Fibroblast of villous mesenchyme (primary cell): ENCODE measurements around the gene BRCA2. TPM values are rescaled to one million over a fixed set of nuclear protein-coding genes. Genes with fewer than 3 reads are reported as not detected.
A peak's percentile ranks its signal among the peaks of the same experiment; 100 is the strongest.

Experiments
- DNase-seq: peaks from one replicate; pipeline ENCODE4 v3.0.0-alpha.2; 2010; ENCODE audit warnings: low read depth
- H3K4me3 ChIP-seq: 2 replicates; pipeline ENCODE4 v1.5.1; 2011; ENCODE audit warnings: low read depth, mild to moderate bottlenecking, low read length
- small RNA-seq: library from RNA; depleted of rRNA; stranded (forward); fragments of <200 nt; gene quantifications from one replicate; pipeline ENCODE3, GENCODE V24; 2012
- total RNA-seq: library from RNA; depleted of rRNA; stranded (reverse); fragments of >200 nt; gene quantifications from 2 replicates; pipeline ENCODE4 v1.2.3, GENCODE V29; 2012
- TF ChIP-seq, protein P1 (sequence below): IDR thresholded peaks from 2 replicates; pipeline ENCODE4 v1.5.1; 2012; ENCODE audit warnings: low read depth, mild to moderate bottlenecking, low read length; ENCODE audit not compliant: insufficient read depth

BRCA2 gene
- total RNA-seq, 1 donor = 10.4 TPM

DNA sequence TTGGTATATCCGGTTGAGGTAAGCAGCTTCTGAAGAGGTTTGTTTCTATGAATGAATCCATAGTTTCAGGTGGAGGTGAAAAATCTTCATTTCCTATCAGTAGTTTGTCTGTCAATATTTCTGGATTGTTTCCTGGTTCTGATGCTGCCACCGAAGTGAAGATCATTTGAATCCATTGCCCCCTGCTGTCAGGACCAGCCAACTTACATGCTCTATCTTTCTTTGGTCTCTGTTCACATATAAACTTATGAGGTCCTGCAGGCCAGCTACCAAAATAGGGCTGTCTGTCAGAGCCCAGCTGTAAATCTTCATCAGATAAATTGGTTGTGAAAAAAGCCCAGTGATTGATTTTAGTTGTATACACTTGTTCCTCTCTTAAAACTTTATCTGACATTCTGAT is 127.8 kb downstream of the BRCA2 start:
- H3K4me3 ChIP-seq = no peak overlapping the region
- TF ChIP-seq, protein P1, sequence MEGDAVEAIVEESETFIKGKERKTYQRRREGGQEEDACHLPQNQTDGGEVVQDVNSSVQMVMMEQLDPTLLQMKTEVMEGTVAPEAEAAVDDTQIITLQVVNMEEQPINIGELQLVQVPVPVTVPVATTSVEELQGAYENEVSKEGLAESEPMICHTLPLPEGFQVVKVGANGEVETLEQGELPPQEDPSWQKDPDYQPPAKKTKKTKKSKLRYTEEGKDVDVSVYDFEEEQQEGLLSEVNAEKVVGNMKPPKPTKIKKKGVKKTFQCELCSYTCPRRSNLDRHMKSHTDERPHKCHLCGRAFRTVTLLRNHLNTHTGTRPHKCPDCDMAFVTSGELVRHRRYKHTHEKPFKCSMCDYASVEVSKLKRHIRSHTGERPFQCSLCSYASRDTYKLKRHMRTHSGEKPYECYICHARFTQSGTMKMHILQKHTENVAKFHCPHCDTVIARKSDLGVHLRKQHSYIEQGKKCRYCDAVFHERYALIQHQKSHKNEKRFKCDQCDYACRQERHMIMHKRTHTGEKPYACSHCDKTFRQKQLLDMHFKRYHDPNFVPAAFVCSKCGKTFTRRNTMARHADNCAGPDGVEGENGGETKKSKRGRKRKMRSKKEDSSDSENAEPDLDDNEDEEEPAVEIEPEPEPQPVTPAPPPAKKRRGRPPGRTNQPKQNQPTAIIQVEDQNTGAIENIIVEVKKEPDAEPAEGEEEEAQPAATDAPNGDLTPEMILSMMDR = peak; percentile 53
- peak; percentile 49 for DNase-seq

DNA sequence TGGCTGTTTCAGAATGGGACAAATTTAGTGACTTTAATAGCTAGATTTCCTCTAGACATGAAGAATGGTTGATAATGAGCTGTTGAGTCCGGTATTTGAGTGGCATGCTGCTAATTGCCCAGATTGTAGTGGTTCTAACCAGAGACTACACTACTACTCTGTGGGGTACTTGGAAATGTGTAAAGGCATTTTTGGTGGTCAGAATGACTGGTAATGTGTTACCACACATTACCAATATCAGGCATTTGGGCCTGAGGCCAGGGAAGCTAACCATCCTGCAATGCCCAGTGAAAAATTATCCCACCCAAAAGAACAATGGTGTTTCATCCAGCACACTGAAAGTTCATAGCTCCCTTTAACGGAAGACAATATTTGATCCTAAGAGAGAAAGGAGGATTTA is 130.2 kb downstream of the BRCA2 start:
- no peak for DNase-seq
- TF ChIP-seq, protein P1 = no peak
- no peak overlapping the region for H3K4me3 ChIP-seq

DNA sequence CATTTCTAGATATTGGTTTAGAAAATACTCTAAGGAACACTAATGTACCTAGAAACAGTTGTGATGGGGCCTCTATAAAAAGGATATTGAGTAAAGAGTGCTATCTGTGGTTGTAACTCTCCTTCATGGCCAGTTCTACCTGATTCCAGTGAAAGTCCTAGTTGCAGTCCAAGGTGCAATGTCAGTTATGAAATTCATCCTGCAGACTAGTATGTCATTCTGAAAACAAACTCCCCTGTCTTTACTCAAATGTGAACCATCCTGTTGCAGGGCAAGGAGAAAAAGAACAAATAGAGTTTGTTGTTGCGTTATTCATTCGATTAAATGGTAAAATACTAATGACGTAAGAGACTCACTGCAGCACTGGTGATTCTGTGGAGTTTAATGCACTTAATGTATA is 130.9 kb downstream of the BRCA2 start:
- no peak overlapping the region for H3K4me3 ChIP-seq
- DNase-seq = no peak
- TF ChIP-seq, protein P1 = no peak

DNA sequence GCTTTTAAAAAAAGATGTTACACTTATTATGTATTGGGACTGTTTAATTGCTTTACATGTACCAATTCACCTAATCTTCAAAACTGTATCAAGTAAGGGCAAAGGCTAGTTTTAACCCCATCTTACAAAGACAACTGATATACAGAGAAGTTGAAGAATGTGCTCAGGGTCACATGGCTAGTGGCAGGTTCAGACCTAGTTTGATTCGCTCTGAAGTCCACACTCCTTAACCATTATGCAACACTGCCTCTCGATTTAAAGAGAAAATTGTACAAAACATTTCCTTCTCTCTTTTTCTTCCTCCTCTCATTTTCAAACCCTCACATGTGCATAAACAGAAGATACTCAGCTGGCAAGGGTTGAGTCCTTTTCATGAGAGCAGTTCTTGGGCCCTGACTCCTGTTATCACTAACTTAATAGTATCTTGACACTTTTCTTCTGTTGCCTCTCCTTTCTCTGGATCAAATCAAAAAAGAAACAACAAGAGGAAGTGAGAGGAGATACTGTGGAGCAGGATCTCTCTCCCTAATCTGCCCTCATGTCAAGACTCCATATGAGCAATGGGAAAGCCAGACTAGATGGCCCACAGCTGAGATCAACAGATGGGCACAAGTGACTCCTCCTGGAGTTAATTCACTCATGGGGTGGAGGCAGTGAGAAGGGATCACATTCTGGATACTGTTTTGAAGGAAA is 131.6 kb downstream of the BRCA2 start:
- H3K4me3 ChIP-seq = no peak overlapping the region
- DNase-seq = no peak
- TF ChIP-seq, protein P1 = no peak

DNA sequence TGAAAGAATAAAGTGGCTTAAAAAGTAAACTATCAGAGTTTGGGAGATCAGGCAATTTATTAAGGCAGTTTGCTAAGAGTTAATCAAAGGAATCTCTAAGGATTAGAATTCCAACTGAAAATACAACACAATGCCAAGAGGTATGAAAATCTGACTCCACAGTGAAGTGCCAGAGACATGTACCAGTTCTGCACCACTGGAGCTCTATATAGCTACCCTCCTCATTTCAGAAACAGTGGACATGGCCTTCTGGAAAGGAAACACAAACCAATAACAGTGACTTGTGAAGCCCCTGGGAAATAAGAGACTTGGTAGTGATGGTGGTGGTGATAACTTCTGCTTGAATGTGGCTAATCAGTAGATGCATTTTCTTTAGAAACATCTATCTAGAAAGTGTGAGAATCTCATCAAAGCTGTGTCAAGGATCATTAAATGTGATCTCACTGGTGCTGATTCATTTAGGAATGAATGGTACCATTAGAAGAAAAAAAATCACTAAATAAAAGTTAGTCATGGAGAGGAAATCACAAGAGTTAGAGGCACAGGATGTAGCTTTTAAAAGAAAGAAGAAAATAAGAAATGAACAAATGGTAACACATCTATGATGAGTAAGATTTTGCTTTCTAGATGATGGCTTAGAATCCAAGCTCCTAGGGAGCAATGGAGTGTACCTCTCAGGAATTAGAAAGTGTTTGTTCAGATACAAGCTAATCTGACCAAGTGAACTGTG is 132.8 kb downstream of the BRCA2 start:
- TF ChIP-seq, protein P1 = no peak
- DNase-seq = no peak
- H3K4me3 ChIP-seq = no peak overlapping the region

DNA sequence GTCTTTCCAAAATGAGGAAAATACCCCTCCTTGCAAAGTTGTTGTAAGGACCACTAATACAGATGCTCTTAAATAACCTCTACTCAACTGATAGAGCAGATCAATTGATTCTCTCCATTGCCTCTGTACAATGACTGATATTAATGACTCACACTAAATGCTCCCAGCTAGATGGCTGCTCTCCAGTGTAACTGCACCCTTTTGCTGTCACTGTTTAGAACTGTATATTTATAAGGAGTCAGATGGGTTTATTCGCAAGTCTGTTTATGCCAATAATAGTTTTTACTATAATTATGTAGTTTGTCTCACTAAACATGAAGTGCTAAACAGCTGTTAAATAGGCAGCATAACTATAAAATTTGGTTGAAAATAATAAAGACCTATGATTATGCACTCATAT is 133.7 kb downstream of the BRCA2 start:
- DNase-seq = no peak
- TF ChIP-seq, protein P1 = no peak
- no peak overlapping the region for H3K4me3 ChIP-seq

Small RNAs within 50 kb of the gene (small RNA-seq; reads per million reads assigned to genes)
- not detected for gene RF00190

Other genes with a start within 250 kb of the BRCA2 start
- gene ZAR1L, start 145 bp upstream of the BRCA2 start, total RNA-seq = under 0.01 TPM in 2 replicates
- 1.3 and 1.7 TPM in 2 replicates for gene N4BP2L1, start 112.6 kb downstream of the BRCA2 start, total RNA-seq
- 111 and 128 TPM in 2 replicates for gene N4BP2L2, start 223.3 kb downstream of the BRCA2 start, total RNA-seq